GM12864 (cell line): ENCODE results near the gene HSFX4.

Source experiments
- DNase-seq: peaks from one replicate; pipeline ENCODE4 v3.0.0-alpha.2; 2011; ENCODE audit warnings: low read depth
- H3K4me3 ChIP-seq: 2 replicates; pipeline ENCODE4 v1.5.1; 2011; ENCODE audit warnings: mild to moderate bottlenecking, low read depth, low read length, control low read depth
- TF ChIP-seq, protein P1 (sequence below): IDR thresholded peaks from 2 replicates; pipeline ENCODE4 v1.5.1; 2011; ENCODE audit warnings: low read depth, mild to moderate bottlenecking, moderate library complexity, low read length, control low read depth, inconsistent platforms; ENCODE audit errors: missing control alignments

The HSFX4 gene

DNA sequence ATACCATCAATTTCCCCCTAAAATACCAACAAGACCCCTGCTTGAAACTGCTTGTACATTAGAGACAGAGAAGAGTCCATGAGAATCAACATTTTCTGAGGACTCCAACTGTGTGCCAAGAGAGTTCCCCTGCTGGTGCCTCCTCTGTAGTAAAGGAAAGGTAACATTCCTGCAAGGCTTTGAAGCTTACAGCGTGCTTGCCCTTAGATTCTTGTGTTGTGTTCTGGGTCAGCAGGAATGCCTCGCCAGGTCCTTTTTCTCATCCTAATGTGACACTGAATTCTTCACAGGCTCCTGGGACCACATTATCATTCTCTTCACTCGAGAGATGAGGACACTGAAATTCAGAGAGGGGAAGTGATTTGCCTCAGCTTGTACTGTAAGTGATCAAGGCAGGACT lies 18.6 kb downstream of the HSFX4 start:
- DNase-seq = no peak
- TF ChIP-seq, protein P1, sequence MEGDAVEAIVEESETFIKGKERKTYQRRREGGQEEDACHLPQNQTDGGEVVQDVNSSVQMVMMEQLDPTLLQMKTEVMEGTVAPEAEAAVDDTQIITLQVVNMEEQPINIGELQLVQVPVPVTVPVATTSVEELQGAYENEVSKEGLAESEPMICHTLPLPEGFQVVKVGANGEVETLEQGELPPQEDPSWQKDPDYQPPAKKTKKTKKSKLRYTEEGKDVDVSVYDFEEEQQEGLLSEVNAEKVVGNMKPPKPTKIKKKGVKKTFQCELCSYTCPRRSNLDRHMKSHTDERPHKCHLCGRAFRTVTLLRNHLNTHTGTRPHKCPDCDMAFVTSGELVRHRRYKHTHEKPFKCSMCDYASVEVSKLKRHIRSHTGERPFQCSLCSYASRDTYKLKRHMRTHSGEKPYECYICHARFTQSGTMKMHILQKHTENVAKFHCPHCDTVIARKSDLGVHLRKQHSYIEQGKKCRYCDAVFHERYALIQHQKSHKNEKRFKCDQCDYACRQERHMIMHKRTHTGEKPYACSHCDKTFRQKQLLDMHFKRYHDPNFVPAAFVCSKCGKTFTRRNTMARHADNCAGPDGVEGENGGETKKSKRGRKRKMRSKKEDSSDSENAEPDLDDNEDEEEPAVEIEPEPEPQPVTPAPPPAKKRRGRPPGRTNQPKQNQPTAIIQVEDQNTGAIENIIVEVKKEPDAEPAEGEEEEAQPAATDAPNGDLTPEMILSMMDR = no peak
- no peak overlapping the region for H3K4me3 ChIP-seq

DNA sequence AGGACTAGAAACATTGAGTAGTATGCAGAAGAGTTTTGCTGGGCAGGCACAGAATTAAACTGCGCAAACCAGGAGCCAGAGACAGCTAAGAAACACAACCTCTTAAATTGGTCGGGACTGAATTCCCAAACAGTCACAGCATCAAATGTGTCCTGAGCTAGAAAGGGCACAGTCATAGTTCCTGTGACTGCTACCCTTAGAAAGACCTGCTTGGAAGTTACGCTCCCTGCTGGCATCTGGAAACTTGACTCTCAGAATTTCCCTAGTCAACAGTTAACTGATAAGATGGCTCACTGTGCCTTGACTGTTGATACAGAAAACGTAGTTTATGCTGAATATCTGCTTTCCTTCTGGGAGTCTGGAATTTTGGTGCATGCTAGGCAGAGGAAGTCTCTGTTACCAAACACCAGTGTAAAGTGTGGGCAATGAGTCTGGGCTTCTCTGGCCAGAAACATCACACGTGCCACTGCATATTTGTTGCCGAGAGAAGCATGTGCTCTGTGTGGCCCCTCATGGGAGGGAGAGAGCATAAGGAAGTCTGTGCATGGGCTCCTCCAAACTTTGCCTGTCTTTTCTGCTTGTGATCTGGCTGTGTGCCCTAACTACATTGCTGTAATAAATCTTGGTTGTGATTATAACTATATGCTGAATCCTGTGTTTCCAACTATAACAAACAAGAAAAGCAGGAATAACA lies 20.5 kb downstream of the HSFX4 start:
- H3K4me3 ChIP-seq = no peak overlapping the region
- TF ChIP-seq, protein P1 = no peak
- DNase-seq = no peak

DNA sequence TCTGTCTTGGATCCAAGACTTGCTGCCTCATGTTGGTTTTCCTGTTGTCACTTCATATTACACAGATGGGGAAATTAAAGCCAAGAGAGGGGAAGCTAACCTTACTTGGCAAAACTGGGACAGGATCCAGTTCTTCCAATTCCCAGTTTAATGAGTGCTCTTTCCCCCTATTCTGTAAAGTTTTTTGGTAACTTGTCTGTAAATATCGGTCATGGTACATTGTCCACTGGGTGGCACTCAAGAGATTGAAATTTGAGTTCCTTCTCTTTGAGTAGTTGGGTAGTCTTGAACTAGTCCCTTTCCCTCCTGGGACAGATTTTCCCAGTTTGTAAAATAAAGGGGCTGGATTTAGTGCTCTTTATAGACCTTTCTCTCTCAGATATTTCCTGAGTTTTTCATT lies 21.3 kb downstream of the HSFX4 start:
- TF ChIP-seq, protein P1 = peak; percentile 29
- H3K4me3 ChIP-seq = no peak overlapping the region
- DNase-seq = no peak

DNA sequence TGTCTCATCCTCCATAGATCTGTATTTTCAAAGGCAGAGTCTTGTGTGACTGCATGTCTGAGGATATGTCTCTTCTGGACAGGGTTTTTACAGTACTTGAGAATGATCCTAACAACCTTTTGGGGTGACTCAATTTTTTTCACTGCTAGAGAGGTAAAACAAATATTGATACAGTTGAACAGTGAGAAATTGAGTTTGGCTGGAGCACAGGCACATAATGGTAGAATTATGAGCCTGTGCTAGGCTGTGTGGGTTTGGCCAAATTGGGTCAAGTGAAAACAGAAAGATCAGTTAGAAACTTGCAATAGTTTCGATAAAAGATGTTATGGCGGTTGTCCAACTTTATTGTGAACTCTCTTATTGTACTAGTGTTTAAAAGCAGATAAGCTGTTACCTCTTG lies 32.2 kb downstream of the HSFX4 start:
- no peak overlapping the region for H3K4me3 ChIP-seq
- DNase-seq = no peak
- TF ChIP-seq, protein P1 = no peak

DNA sequence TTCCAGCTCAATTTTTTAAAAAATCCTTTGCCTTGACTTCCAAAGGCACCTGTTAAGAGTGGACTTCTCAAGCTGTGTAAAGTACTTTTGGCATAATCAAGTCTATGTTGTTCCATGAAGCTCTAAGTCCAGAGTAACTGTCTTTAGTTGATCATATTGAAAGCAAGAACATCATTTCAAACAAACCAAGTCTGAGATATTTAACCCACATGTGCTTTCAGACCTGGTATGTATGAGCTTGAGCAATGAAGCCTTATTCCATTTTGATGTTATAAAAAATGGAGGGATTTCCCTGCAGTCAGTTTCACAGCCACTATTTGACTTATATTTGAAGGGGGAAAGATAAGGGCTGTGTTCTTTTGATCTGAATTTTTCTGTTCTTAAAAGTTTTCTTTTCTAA lies 32.6 kb downstream of the HSFX4 start:
- TF ChIP-seq, protein P1 = no peak
- no peak for DNase-seq
- no peak overlapping the region for H3K4me3 ChIP-seq

DNA sequence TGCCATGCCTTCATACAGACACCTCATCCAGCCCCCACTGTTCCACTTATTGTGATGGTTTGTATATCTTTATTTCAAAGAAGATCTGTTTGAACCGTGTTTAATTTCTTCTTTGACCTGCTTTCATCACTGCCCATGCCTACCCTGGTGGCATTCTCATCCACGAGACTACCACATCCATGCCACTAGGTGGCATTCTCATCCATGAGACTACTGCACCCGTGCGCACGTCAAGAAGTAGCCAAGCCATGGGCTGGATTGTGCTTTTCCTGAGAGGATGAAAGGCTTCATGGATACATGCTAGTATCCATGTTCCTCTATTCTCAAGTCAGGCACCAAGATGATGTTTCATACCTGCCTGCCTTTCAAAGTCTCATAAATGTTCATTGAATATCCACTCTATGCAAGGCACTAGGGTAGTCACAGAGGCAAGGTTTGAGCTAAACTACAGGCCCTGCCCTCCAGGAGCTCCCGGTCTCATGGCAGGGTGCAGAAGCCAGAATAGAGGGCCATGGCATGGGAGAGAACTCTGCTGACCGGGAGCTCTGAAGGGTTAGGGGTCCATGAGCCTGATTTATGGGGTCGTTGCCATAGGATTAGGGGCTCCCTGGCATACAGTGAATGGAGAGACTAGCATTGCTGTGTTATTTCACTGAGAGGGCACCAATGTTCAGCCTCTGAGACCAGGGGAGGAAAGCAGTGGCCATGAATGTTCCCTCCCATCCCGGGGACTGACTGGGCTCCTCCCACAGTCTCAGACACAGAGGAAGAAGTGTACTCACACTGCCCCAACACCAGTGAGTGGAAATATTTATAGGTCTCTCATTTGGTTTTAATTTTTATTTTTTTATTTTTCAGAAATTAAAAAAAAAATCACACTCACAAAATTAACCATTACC lies 33.7 kb downstream of the HSFX4 start:
- DNase-seq = no peak
- TF ChIP-seq, protein P1 = peak; percentile 62
- H3K4me3 ChIP-seq = no peak overlapping the region

DNA sequence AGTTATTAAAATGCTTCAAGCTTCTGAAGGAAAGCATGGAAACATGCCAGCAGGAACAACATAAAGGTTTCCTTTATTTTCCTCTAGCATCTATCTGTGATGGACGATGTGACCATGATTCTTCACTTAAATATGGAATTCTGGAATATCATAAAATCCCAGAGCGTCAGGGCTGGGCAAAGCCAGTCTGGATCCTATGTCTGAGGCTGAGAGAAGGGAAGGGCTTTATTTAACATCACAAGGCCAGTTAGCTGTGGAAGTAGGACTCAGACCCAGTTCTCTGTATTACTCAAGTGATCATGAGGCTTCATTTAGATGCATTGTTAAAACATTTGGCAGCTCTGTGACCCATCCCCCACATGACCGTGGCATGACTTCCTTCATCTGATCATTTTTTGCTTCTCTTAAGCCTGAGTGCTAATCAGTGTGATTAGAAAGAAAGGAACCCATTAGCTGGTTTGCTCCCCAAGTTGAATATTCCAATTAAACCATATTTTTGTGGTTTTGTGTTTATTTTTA lies 49.8 kb downstream of the HSFX4 start:
- no peak for DNase-seq
- H3K4me3 ChIP-seq = no peak overlapping the region
- TF ChIP-seq, protein P1 = no peak
